Esophagus squamous epithelium (tissue), 5 donors: ENCODE data around the gene GYS2. TPM values are rescaled to one million over a fixed set of nuclear protein-coding genes. Genes with fewer than 3 reads are reported as not detected.

Experiments
- DNase-seq: peaks from one replicate; lab custom pipeline; 2025; lab: John Stamatoyannopoulos, UW
- H3K27ac ChIP-seq, 4 donors: fragments of 200-600 bp; sonication (generic); one replicate each; pipeline ENCODE4 v1.5.1; 2016 to 2019; ENCODE audit warnings: mild to moderate bottlenecking in 1 of 4
- H3K27me3 ChIP-seq, 4 donors: fragments of 200-600 bp; sonication (generic); 1 replicate in 3 of 4; 2 replicates in 1 of 4; pipeline versions ENCODE4 v1.5.1 to v1.6.0; 2017 to 2021; ENCODE audit warnings: antibody characterized with exemption in 1 of 4
- H3K36me3 ChIP-seq, 3 donors: fragments of 200-600 bp; sonication (generic); one replicate each; pipeline ENCODE4 v1.5.1; 2016 to 2019
- H3K4me1 ChIP-seq, 3 donors: fragments of 200-600 bp; sonication (generic); one replicate each; pipeline ENCODE4 v1.5.1; 2017 to 2019
- H3K4me3 ChIP-seq, 4 donors: fragments of 200-600 bp; sonication (generic); 1 replicate in 3 of 4; 2 replicates in 1 of 4; pipeline ENCODE4 v1.5.1; 2016 to 2019; ENCODE audit warnings: mild to moderate bottlenecking in 2 of 4, moderate library complexity in 1 of 4
- H3K9me3 ChIP-seq, 3 donors: fragments of 200-600 bp; sonication (generic); one replicate each; pipeline ENCODE4 v1.5.1; 2016 to 2019
- POLR2A ChIP-seq, 4 donors: fragments of 450-650 bp; IDR thresholded peaks; one replicate each; pipeline ENCODE4 v1.6.1; 2017; ENCODE audit warnings: antibody characterized with exemption in 4 of 4, mild to moderate bottlenecking in 4 of 4, moderate library complexity in 3 of 4
- WGBS, 2 donors: methylation state at CpG; one replicate each; pipeline ENCODE4 v1.1.5; 2018; 5-methylcytosine and 5-hydroxymethylcytosine counted together
- intact Hi-C: fragments of 100-400 bp; cut with DNase I; formaldehyde crosslinking; loops from one replicate; pipeline ENCODE4 v1.15.0; 2022
- total RNA-seq, 4 donors: library from RNA; depleted of rRNA; stranded (reverse); fragments of >200 nt; gene quantifications; one replicate each; pipeline ENCODE4 v1.1.0, GENCODE V29; 2016
- TF ChIP-seq, protein P1 (sequence below), 6 experiments: fragments of 450-650 bp in 4 of 6; fragments of 200-600 bp in 2 of 6; sonication (generic) in 2 of 6; IDR thresholded peaks; one replicate each; pipeline ENCODE4 v1.5.1; 2016 to 2019; ENCODE audit warnings: antibody characterized with exemption in 6 of 6, mild to moderate bottlenecking in 4 of 6, moderate library complexity in 4 of 6
- donor health status: DM: yes; HTN: yes; CAD: no.

Gene GYS2
- total RNA-seq, 4 donors from 2014 or later = 0.29 to 12.9 (median 3.2) TPM

GRCh38 chr12:21559855-21560569, 44.6 kb downstream of the GYS2 start:
- Histone ChIP-seq H3K27me3 (no peaks in the 10 kb centered on the region), H3K9me3 (no peaks in the 10 kb centered on the region), H3K4me3 (no peak overlapping the region), H3K27ac (no peak overlapping the region), H3K4me1 (no peaks in the 10 kb centered on the region), H3K36me3 (no peaks in the 10 kb centered on the region)
- intact Hi-C loops = no loop called here
- WGBS, 2 donors = 50 to 59% methylated on average over 7 of the region's 7 CpGs
- DNase-seq = no peak
- TF ChIP-seq POLR2A (IDR thresholded peaks at IDR 0.05) = no peak
- TF ChIP-seq, protein P1, sequence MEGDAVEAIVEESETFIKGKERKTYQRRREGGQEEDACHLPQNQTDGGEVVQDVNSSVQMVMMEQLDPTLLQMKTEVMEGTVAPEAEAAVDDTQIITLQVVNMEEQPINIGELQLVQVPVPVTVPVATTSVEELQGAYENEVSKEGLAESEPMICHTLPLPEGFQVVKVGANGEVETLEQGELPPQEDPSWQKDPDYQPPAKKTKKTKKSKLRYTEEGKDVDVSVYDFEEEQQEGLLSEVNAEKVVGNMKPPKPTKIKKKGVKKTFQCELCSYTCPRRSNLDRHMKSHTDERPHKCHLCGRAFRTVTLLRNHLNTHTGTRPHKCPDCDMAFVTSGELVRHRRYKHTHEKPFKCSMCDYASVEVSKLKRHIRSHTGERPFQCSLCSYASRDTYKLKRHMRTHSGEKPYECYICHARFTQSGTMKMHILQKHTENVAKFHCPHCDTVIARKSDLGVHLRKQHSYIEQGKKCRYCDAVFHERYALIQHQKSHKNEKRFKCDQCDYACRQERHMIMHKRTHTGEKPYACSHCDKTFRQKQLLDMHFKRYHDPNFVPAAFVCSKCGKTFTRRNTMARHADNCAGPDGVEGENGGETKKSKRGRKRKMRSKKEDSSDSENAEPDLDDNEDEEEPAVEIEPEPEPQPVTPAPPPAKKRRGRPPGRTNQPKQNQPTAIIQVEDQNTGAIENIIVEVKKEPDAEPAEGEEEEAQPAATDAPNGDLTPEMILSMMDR (IDR thresholded peaks at IDR 0.05) = no peak

GRCh38 chr12:21558100-21558679, 46.5 kb downstream of the GYS2 start:
- WGBS, 2 donors = 78 to 86% methylated on average over 9 of the region's 9 CpGs
- TF ChIP-seq POLR2A (IDR thresholded peaks at IDR 0.05) = no peak
- TF ChIP-seq, protein P1 (IDR thresholded peaks at IDR 0.05) = no peak
- intact Hi-C loops = no loop called here

GRCh38 chr12:21553329-21553675, 51.3 kb downstream of the GYS2 start:
- Histone ChIP-seq H3K27ac (no peak overlapping the region), H3K9me3 (no peaks in the 10 kb centered on the region), H3K27me3 (no peaks in the 10 kb centered on the region), H3K36me3 (no peaks in the 10 kb centered on the region), H3K4me1 (peaks cover 0 to 6% (median 0%) of the 10 kb centered on the region in 3 donors), H3K4me3 (no peak overlapping the region)
- intact Hi-C loops = no loop called here
- TF ChIP-seq, protein P1 (IDR thresholded peaks at IDR 0.05) = no peak
- TF ChIP-seq POLR2A (IDR thresholded peaks at IDR 0.05) = no peak
- DNase-seq = no peak

More at GRCh38 chr12:21558100-21558679, 46.5 kb downstream of the GYS2 start:
- no peak overlapping the region for H3K4me3 ChIP-seq
- H3K36me3 ChIP-seq = no peaks in the 10 kb centered on the region
- no peak overlapping the region for H3K27ac ChIP-seq
- no peaks in the 10 kb centered on the region for H3K27me3 ChIP-seq
- DNase-seq = no peak
- no peaks in the 10 kb centered on the region for H3K9me3 ChIP-seq
- no peaks in the 10 kb centered on the region for H3K4me1 ChIP-seq

DNA sequence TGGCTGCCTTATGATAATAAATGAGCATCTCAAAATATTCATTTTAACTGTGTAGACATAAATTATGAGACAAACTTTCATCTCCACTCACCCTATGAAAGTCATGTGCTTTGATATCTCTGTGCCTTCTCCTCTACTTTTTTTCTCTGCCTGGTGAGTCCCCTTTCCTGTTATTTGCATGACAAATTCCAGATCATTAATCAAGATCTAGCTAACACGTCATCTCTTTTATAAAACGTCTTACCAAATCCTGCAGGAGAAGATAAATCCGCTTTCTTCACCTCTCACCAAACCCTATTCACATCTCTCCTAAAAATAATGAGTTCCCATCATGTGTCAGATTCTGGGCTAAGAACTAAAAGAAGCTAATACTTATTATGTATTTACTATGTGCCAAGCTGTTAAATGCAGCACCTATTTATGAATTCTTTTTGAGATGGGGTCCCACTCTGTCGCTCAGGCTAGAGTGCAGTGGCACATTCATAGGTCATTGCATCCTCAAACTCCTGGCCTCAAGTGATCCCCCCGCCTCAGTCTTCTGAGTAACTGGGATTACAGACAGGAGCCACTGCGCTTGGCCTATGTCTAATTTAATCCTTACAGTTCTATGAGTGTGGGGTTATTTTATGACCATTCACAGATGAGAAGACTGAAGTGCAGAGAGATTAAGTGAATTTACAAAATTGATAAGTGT, 51.9 kb downstream of the GYS2 start:
- no peak overlapping the region for H3K27ac ChIP-seq
- intact Hi-C loops = no loop called here
- no peak overlapping the region for H3K4me3 ChIP-seq
- H3K9me3 ChIP-seq = no peaks in the 10 kb centered on the region
- no peaks in the 10 kb centered on the region for H3K36me3 ChIP-seq
- 57 to 65% methylated on average over 6 of the region's 6 CpGs for WGBS, 2 donors
- no peak for TF ChIP-seq POLR2A (IDR thresholded peaks at IDR 0.05)
- TF ChIP-seq, protein P1 (IDR thresholded peaks at IDR 0.05) = no peak
- no peak for DNase-seq
- no peaks in the 10 kb centered on the region for H3K27me3 ChIP-seq
- H3K4me1 ChIP-seq = peaks cover 0 to 6% (median 0%) of the 10 kb centered on the region in 3 donors
